Right atrium auricular region (tissue), 2 donors: ENCODE data around the gene ATF7IP2. TPM values are rescaled to one million over a fixed set of nuclear protein-coding genes. Genes with fewer than 3 reads are reported as not detected.
A peak's percentile ranks its signal among the peaks of the same experiment; 100 is the strongest.

Source experiments
- DNase-seq: peaks from one replicate; pipeline ENCODE4 v3.0.0-alpha.2; 2019; ENCODE audit warnings: low spot score
- H3K27ac ChIP-seq, 2 donors: fragments of 200-600 bp; sonication (generic); 1 replicate in 1 of 2; 2 replicates in 1 of 2; pipeline ENCODE4 v1.5.1; 2016 to 2019
- H3K27me3 ChIP-seq, 2 donors: fragments of 200-600 bp; sonication (generic); one replicate each; pipeline versions ENCODE4 v1.5.1 to v1.6.0; 2017 to 2019
- H3K36me3 ChIP-seq: fragments of 200-600 bp; sonication (generic); one replicate; pipeline ENCODE4 v1.5.1; 2016
- H3K4me1 ChIP-seq, 2 donors: fragments of 200-600 bp; sonication (generic); one replicate each; pipeline versions ENCODE4 v1.5.1 to v1.6.0; 2017 to 2019
- H3K4me3 ChIP-seq, 2 donors: fragments of 200-600 bp; sonication (generic); 1 replicate in 1 of 2; 2 replicates in 1 of 2; pipeline ENCODE4 v1.5.1; 2017 to 2019; ENCODE audit warnings: mild to moderate bottlenecking in 1 of 2, moderate library complexity in 1 of 2
- H3K9me3 ChIP-seq, 2 donors: fragments of 200-600 bp; sonication (generic); one replicate each; pipeline ENCODE4 v1.5.1; 2019
- CTCF ChIP-seq, 2 donors: fragments of 200-600 bp; sonication (generic); IDR thresholded peaks; one replicate each; pipeline ENCODE4 v1.5.1; 2019; ENCODE audit warnings: antibody characterized with exemption in 2 of 2
- total RNA-seq, 2 donors: library from RNA; depleted of rRNA; stranded (reverse); fragments of >200 nt; gene quantifications; one replicate each; pipeline ENCODE4 v1.1.0, GENCODE V29; 2016

Gene ATF7IP2
- total RNA-seq, 2 donors from 2014 or later, result 22.6 to 32.7 TPM

GRCh38 chr16:10509534-10510025 lies 123.7 kb downstream of the ATF7IP2 start:
- TF ChIP-seq CTCF (IDR thresholded peaks at IDR 0.05), result peak; percentile 61 to 87
- no peak for DNase-seq
- no peak overlapping the region for H3K27ac ChIP-seq

GRCh38 chr16:10510279-10510678 lies 124.4 kb downstream of the ATF7IP2 start:
- H3K27me3 ChIP-seq, result no peaks in the 10 kb centered on the region
- H3K36me3 ChIP-seq, result no peaks in the 10 kb centered on the region
- H3K4me1 ChIP-seq, result peaks cover 0 to 16% of the 10 kb centered on the region in 2 donors
- no peak for TF ChIP-seq CTCF (IDR thresholded peaks at IDR 0.05)
- H3K9me3 ChIP-seq, result no peaks in the 10 kb centered on the region
- no peak overlapping the region for H3K4me3 ChIP-seq
- DNase-seq, result no peak
- H3K27ac ChIP-seq, result no peak overlapping the region

More at GRCh38 chr16:10509534-10510025, 123.7 kb downstream of the ATF7IP2 start:
- Histone ChIP-seq H3K4me1 (peaks cover 0 to 9% of the 10 kb centered on the region in 2 donors), H3K27me3 (no peaks in the 10 kb centered on the region), H3K36me3 (no peaks in the 10 kb centered on the region), H3K9me3 (no peaks in the 10 kb centered on the region), H3K4me3 (no peak overlapping the region)

- Histone ChIP-seq H3K4me1 (peaks cover 0 to 16% of the 10 kb centered on the region in 2 donors), H3K27me3 (no peaks in the 10 kb centered on the region), H3K4me3 (no peak overlapping the region), H3K9me3 (no peaks in the 10 kb centered on the region), H3K27ac (no peak overlapping the region), H3K36me3 (no peaks in the 10 kb centered on the region)
- no peak for TF ChIP-seq CTCF (IDR thresholded peaks at IDR 0.05)
- no peak for DNase-seq
Observed at GRCh38 chr16:10511829-10512228, 126.0 kb downstream of the ATF7IP2 start.

GRCh38 chr16:10514369-10515055 lies 128.7 kb downstream of the ATF7IP2 start:
- H3K4me3 ChIP-seq, result no peak overlapping the region
- peaks cover 0 to 16% of the 10 kb centered on the region in 2 donors for H3K4me1 ChIP-seq
- no peaks in the 10 kb centered on the region for H3K36me3 ChIP-seq
- no peaks in the 10 kb centered on the region for H3K27me3 ChIP-seq
- peak; percentile 48 to 74 for TF ChIP-seq CTCF (IDR thresholded peaks at IDR 0.05)
- no peaks in the 10 kb centered on the region for H3K9me3 ChIP-seq
- no peak overlapping the region for H3K27ac ChIP-seq
- DNase-seq, result no peak

GRCh38 chr16:10517868-10518267 lies 132.0 kb downstream of the ATF7IP2 start:
- Histone ChIP-seq H3K4me1 (peaks cover 0 to 16% of the 10 kb centered on the region in 2 donors), H3K27me3 (no peaks in the 10 kb centered on the region), H3K4me3 (no peak overlapping the region), H3K9me3 (no peaks in the 10 kb centered on the region), H3K27ac (no peak overlapping the region), H3K36me3 (no peaks in the 10 kb centered on the region)
- DNase-seq, result no peak
- no peak for TF ChIP-seq CTCF (IDR thresholded peaks at IDR 0.05)
